ENCODE measurements around the gene HES1.

HES1 gene

DNA sequence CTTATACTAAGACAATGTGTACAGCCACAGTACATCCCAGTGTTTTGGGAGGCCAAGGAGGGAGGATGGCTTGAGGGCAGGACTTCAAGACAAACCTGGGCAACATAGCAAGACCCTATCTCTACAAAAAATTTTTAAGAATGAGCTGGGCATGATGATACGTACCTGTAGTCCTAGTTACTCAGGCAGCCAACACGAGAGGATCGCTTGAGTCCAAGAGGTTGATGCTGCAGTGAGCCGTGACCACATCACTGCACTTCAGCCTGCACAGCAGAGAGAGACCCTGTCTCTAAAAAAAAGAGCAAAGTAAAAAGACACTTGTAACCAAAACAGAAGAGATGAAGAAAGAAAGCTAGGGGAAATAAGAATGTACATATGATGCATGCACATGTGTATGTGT, 38.5 kb downstream of the HES1 start:
- TF ChIP-seq, protein P1, sequence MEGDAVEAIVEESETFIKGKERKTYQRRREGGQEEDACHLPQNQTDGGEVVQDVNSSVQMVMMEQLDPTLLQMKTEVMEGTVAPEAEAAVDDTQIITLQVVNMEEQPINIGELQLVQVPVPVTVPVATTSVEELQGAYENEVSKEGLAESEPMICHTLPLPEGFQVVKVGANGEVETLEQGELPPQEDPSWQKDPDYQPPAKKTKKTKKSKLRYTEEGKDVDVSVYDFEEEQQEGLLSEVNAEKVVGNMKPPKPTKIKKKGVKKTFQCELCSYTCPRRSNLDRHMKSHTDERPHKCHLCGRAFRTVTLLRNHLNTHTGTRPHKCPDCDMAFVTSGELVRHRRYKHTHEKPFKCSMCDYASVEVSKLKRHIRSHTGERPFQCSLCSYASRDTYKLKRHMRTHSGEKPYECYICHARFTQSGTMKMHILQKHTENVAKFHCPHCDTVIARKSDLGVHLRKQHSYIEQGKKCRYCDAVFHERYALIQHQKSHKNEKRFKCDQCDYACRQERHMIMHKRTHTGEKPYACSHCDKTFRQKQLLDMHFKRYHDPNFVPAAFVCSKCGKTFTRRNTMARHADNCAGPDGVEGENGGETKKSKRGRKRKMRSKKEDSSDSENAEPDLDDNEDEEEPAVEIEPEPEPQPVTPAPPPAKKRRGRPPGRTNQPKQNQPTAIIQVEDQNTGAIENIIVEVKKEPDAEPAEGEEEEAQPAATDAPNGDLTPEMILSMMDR (IDR thresholded peaks at IDR 0.05): no peak
- H3K27me3 ChIP-seq: no peaks in the 10 kb centered on the region
- no peaks in the 10 kb centered on the region for H3K9me3 ChIP-seq
- no peak overlapping the region for H3K4me3 ChIP-seq (ENCODE audit: low read depth in 1 of 2, low read length in 1 of 2)
- H3K4me1 ChIP-seq (ENCODE audit: control insufficient read depth in 1 of 2, insufficient read depth in 1 of 2, low read depth in 1 of 2, low read length in 1 of 2): peaks cover 0 to 3% of the 10 kb centered on the region in 2 experiments
- H3K27ac ChIP-seq: no peak overlapping the region
- H3K36me3 ChIP-seq: no peaks in the 10 kb centered on the region

DNA sequence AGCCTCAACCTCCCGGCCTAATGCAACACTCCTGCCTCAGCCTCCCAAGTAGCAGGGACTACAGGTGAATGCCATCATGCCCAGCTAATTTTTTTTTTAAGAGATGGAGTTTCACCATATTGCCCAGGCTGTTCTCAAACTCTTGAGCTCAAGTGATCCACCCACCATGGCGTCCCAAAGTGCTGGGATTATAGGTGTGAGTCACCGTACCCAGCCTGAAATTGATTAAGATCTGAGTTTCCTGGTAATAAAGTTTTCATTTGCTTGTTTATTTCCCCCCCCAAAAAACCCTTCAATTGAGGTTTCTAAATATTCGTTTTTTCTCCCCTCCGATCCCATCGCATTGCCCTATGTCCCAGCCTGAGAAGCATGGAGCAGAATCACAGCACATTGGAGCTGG, 39.0 kb downstream of the HES1 start:
- Histone ChIP-seq H3K4me3 (ENCODE audit: low read depth in 1 of 2, low read length in 1 of 2) (no peak overlapping the region), H3K27me3 (no peaks in the 10 kb centered on the region), H3K4me1 (ENCODE audit: control insufficient read depth in 1 of 2, insufficient read depth in 1 of 2, low read depth in 1 of 2, low read length in 1 of 2) (no peaks in the 10 kb centered on the region), H3K36me3 (no peaks in the 10 kb centered on the region), H3K9me3 (no peaks in the 10 kb centered on the region), H3K27ac (no peak overlapping the region)
- TF ChIP-seq, protein P1 (IDR thresholded peaks at IDR 0.05): no peak

DNA sequence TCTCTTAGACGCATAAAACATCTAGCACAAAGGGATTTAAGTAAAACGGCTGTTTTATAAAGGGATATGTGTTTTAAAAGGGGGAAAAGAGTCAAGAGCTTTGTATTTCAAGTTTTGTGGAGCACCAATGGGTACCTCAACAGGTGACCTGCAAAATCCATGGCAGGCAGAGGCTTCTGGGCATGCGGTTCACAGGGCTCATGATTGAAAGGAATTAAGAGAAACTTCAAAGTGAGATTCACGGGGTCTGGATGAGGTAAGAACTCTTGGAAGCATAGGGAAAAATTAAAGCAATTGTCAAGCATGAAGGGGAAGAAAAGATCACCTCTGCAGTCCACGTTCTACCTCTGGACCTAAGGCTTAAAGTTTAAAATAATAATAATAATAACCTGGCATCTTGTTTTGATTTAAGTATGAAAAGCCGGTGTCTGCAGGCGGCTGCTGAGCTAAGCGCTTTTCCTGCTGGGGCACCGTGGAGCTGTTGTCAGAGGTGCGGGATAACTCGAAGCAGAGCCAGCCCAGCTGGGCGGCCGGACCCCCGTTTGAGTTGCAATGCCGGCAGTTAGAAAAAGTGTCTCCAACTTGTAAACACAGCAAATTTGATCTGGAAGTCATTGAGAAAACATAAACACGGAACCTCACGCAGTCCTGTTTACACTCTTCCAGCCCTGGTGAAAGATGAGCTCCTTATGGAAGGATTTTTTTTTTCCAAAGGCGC, 40.5 kb downstream of the HES1 start:
- H3K9me3 ChIP-seq: no peaks in the 10 kb centered on the region
- H3K27me3 ChIP-seq: no peaks in the 10 kb centered on the region
- TF ChIP-seq, protein P1 (IDR thresholded peaks at IDR 0.05): no peak
- H3K36me3 ChIP-seq: no peaks in the 10 kb centered on the region
- H3K27ac ChIP-seq: no peak overlapping the region
- H3K4me3 ChIP-seq (ENCODE audit: low read depth in 1 of 2, low read length in 1 of 2): no peak overlapping the region
- H3K4me1 ChIP-seq (ENCODE audit: control insufficient read depth in 1 of 2, insufficient read depth in 1 of 2, low read depth in 1 of 2, low read length in 1 of 2): no peaks in the 10 kb centered on the region

DNA sequence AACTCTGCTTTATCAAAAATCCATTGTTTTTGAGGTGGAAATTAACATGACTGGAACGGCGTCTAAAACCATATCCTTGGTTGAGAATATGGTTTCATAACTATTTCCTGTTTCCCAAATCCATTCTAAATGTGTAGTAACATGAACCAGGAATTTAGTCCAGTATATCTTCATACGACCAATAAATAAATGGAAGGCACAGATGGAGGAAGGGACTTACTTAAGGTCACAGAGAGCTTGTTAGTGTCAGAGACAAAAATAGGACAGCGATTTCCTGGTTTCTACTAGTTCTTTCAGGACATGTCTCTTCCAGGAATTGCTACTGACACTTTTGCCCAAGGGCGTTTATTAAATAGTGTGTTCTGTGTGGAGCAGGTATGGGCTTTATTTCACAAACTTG, 41.2 kb downstream of the HES1 start:
- TF ChIP-seq, protein P1 (IDR thresholded peaks at IDR 0.05): no peak
- Histone ChIP-seq H3K4me1 (ENCODE audit: control insufficient read depth in 1 of 2, insufficient read depth in 1 of 2, low read depth in 1 of 2, low read length in 1 of 2) (peaks cover 0 to 5% of the 10 kb centered on the region in 2 experiments), H3K9me3 (no peaks in the 10 kb centered on the region), H3K27me3 (no peaks in the 10 kb centered on the region), H3K36me3 (no peaks in the 10 kb centered on the region), H3K27ac (no peak overlapping the region), H3K4me3 (ENCODE audit: low read depth in 1 of 2, low read length in 1 of 2) (no peak overlapping the region)

DNA sequence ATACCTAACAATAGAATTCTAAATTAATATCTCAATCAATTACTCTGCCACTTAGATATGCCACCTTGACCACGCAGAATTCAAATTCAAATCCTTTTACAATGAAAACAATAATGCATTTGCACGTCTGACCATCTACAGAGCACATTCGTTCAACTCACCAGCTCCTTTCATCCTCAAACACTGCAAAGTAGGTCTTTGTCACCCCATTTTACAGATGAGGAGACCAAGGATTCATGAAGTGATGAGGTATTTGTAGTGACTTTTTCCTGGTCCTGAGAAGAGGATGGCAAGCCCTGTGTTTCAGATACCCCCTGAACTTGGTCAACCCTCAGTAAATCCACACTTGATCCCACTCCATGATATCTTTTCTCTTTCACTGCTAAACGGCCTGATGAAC, 42.2 kb downstream of the HES1 start:
- TF ChIP-seq, protein P1 (IDR thresholded peaks at IDR 0.05): no peak
- Histone ChIP-seq H3K9me3 (no peaks in the 10 kb centered on the region), H3K27me3 (no peaks in the 10 kb centered on the region), H3K36me3 (no peaks in the 10 kb centered on the region), H3K27ac (no peak overlapping the region), H3K4me3 (ENCODE audit: low read depth in 1 of 2, low read length in 1 of 2) (no peak overlapping the region), H3K4me1 (ENCODE audit: control insufficient read depth in 1 of 2, insufficient read depth in 1 of 2, low read depth in 1 of 2, low read length in 1 of 2) (peaks cover 0 to 9% of the 10 kb centered on the region in 2 experiments)

All from neutrophil (primary cell).